ENCODE results near the gene BPIFA1.

DNA sequence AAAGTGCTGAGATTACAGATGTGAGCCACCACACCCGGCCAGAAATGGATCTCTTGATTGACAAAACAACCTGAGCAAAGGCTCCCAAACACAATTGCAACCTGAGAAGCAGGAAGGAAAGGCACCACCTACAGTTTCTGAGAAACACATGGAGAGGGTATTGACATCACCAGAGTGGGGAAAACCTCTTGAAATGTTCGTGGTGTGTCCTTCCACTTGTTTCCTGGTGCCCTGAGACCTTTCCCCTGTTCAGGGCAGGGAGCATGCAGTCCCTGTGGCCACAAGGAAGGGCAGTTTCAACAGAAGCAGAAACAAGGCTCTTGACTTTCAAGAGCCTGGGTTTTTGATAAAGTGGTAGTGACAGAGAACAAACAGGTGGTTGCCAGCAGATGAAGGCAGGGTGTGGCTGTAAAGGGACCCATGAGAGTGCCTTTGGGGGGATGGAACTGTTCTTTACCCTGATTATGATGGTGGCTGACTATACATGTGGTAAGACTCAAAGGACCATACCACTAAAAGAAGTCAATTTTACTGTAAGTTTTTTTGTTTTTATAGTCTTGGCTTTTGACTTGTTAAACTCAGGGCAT lies 3.2 kb upstream of the BPIFA1 start:
- TF ChIP-seq, protein P1, sequence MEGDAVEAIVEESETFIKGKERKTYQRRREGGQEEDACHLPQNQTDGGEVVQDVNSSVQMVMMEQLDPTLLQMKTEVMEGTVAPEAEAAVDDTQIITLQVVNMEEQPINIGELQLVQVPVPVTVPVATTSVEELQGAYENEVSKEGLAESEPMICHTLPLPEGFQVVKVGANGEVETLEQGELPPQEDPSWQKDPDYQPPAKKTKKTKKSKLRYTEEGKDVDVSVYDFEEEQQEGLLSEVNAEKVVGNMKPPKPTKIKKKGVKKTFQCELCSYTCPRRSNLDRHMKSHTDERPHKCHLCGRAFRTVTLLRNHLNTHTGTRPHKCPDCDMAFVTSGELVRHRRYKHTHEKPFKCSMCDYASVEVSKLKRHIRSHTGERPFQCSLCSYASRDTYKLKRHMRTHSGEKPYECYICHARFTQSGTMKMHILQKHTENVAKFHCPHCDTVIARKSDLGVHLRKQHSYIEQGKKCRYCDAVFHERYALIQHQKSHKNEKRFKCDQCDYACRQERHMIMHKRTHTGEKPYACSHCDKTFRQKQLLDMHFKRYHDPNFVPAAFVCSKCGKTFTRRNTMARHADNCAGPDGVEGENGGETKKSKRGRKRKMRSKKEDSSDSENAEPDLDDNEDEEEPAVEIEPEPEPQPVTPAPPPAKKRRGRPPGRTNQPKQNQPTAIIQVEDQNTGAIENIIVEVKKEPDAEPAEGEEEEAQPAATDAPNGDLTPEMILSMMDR (IDR thresholded peaks at IDR 0.05): no peak
- TF ChIP-seq POLR2A (IDR thresholded peaks at IDR 0.05): no peak
- TF ChIP-seq POLR2AphosphoS5 (IDR thresholded peaks at IDR 0.05): no peak
